Measurements from ENCODE around the gene PELI1. TPM values are rescaled to one million over a fixed set of nuclear protein-coding genes. Genes with fewer than 3 reads are reported as not detected.

The PELI1 gene
- total and polyA plus RNA-seq, 10 donors, result 14.5 to 70.1 (median 55.7) TPM

GRCh38 chr2:64143169-64144056 lies 807 bp downstream of the PELI1 start:
- H3K27me3 ChIP-seq (replicated peaks in 1 of 7), result no peaks in the 10 kb centered on the region
- WGBS, 5 donors, result 0 to 1% (median 1%) methylated on average over 41 to 69 of the region's 69 CpGs
- H3K4me3 ChIP-seq, result peak overlapping the region; percentile 64 to 88 (median 80)
- intact Hi-C loops (cut with DNase I; ENCODE audit: low total_unique reads), result loop anchor here (5.0 kb wide), 1 partner anchor 91 kb away; no protein-coding TSS in a partner anchor
- no peaks in the 10 kb centered on the region for H3K9me3 ChIP-seq
- TF ChIP-seq CTCF (IDR thresholded peaks at IDR 0.05 in 8 of 11, conservative IDR thresholded peaks at IDR 0.05 in 3 of 11), result no peak
- no peak for TF ChIP-seq POLR2AphosphoS5 (IDR thresholded peaks at IDR 0.05)
- TF ChIP-seq POLR2A (IDR thresholded peaks at IDR 0.05), result no peak
- no peak for DNase-seq
- peaks cover 22 to 58% (median 45%) of the 10 kb centered on the region in 6 donors for H3K4me1 ChIP-seq
- H3K27ac ChIP-seq, result peak overlapping the region; percentile 97 to 100 (median 98)
- H3K36me3 ChIP-seq, result peaks cover 0 to 11% (median 0%) of the 10 kb centered on the region in 6 donors

- TF ChIP-seq POLR2AphosphoS5 (IDR thresholded peaks at IDR 0.05), result no peak
- TF ChIP-seq POLR2A (IDR thresholded peaks at IDR 0.05), result no peak
- no peak for TF ChIP-seq CTCF (IDR thresholded peaks at IDR 0.05 in 8 of 11, conservative IDR thresholded peaks at IDR 0.05 in 3 of 11)
- Histone ChIP-seq H3K36me3 (peaks cover 0 to 16% (median 0%) of the 10 kb centered on the region in 6 donors), H3K9me3 (no peaks in the 10 kb centered on the region), H3K27ac (peak overlapping the region; percentile 97 to 100 (median 98)), H3K27me3 (replicated peaks in 1 of 7) (no peaks in the 10 kb centered on the region), H3K4me1 (peaks cover 23 to 64% (median 51%) of the 10 kb centered on the region in 6 donors), H3K4me3 (peak overlapping the region; percentile 64 to 88 (median 80))
- DNase-seq, result no peak
- intact Hi-C loops (cut with DNase I; ENCODE audit: low total_unique reads), result loop anchor here (5.0 kb wide), 1 partner anchor 90 kb away; no protein-coding TSS in a partner anchor
- 4 to 12% (median 10%) methylated on average over 3 of the region's 3 CpGs for WGBS, 5 donors
Measured at GRCh38 chr2:64142741-64143168, 1.5 kb downstream of the PELI1 start.

- Histone ChIP-seq H3K4me1 (peaks cover 28 to 73% (median 60%) of the 10 kb centered on the region in 6 donors), H3K27me3 (replicated peaks in 1 of 7) (no peaks in the 10 kb centered on the region), H3K36me3 (peaks cover 0 to 16% (median 0%) of the 10 kb centered on the region in 6 donors), H3K27ac (peak overlapping the region in 7 of 8 donors; percentile 97 to 100 (median 99)), H3K4me3 (peak overlapping the region; percentile 7 to 88 (median 78)), H3K9me3 (no peaks in the 10 kb centered on the region)
- TF ChIP-seq POLR2A (IDR thresholded peaks at IDR 0.05) (no peak), POLR2AphosphoS5 (IDR thresholded peaks at IDR 0.05) (peak in 1 of 3 donors; percentile 23)
- DNase-seq, result no peak
- intact Hi-C loops (cut with DNase I; ENCODE audit: low total_unique reads), result loop anchor here (5.0 kb wide), 1 partner anchor 90 kb away; no protein-coding TSS in a partner anchor
- 5 to 9% (median 6%) methylated on average over 2 of the region's 2 CpGs for WGBS, 5 donors
Measured at GRCh38 chr2:64141674-64142405, 2.4 kb downstream of the PELI1 start.

- DNase-seq, result no peak
- Histone ChIP-seq H3K9me3 (no peaks in the 10 kb centered on the region), H3K4me1 (peaks cover 31 to 84% (median 68%) of the 10 kb centered on the region in 6 donors), H3K36me3 (peaks cover 0 to 16% (median 0%) of the 10 kb centered on the region in 6 donors), H3K27ac (peak overlapping the region in 5 of 8 donors; percentile 97 to 100 (median 99)), H3K27me3 (replicated peaks in 1 of 7) (no peaks in the 10 kb centered on the region), H3K4me3 (peak overlapping the region in 1 of 8 donors; percentile 84)
- TF ChIP-seq POLR2A (IDR thresholded peaks at IDR 0.05), result no peak
- no peak for TF ChIP-seq CTCF (IDR thresholded peaks at IDR 0.05 in 8 of 11, conservative IDR thresholded peaks at IDR 0.05 in 3 of 11)
- TF ChIP-seq POLR2AphosphoS5 (IDR thresholded peaks at IDR 0.05), result no peak
- intact Hi-C loops (cut with DNase I; ENCODE audit: low total_unique reads), result loop anchor here (5.0 kb wide), 1 partner anchor 88 kb away; no protein-coding TSS in a partner anchor
Measured at GRCh38 chr2:64140665-64141200, 3.5 kb downstream of the PELI1 start.

All from spleen (tissue), 11 donors.